Tibial artery (tissue), 4 donors: ENCODE data around the gene TIGD1.

Experiments
- DNase-seq, 2 donors: peaks; one replicate each; pipeline ENCODE4 v3.0.0-alpha.2; 2019
- H3K27ac ChIP-seq, 2 donors: fragments of 200-600 bp; sonication (generic) in 1 of 2; 1 replicate in 1 of 2; 2 replicates in 1 of 2; pipeline ENCODE4 v1.5.1; 2018 to 2019; ENCODE audit warnings: mild to moderate bottlenecking in 1 of 2
- H3K27me3 ChIP-seq, 2 donors: fragments of 200-600 bp; sonication (generic) in 1 of 2; one replicate each; pipeline versions ENCODE4 v1.5.1 to v1.6.0; 2016 to 2019
- H3K36me3 ChIP-seq, 3 donors: fragments of 200-600 bp; sonication (generic) in 2 of 3; one replicate each; pipeline ENCODE4 v1.5.1; 2016 to 2019; ENCODE audit warnings: mild to moderate bottlenecking in 2 of 3
- H3K4me1 ChIP-seq, 4 donors: fragments of 200-600 bp; sonication (generic) in 2 of 4; 1 replicate in 3 of 4; 2 replicates in 1 of 4; pipeline ENCODE4 v1.5.1; 2016 to 2019
- H3K4me3 ChIP-seq, 2 donors: fragments of 200-600 bp; sonication (generic) in 1 of 2; 1 replicate in 1 of 2; 2 replicates in 1 of 2; pipeline ENCODE4 v1.5.1; 2018 to 2019; ENCODE audit warnings: mild to moderate bottlenecking in 2 of 2
- H3K9me3 ChIP-seq, 3 donors: fragments of 200-600 bp; sonication (generic) in 1 of 3; one replicate each; pipeline ENCODE4 v1.5.1; 2016 to 2019
- intact Hi-C: fragments of 100-400 bp; cut with DNase I; formaldehyde crosslinking; loops from one replicate; pipeline ENCODE4 v1.15.0; 2023; ENCODE audit warnings: low total_unique reads
- TF ChIP-seq, protein P1 (sequence below), 2 experiments: fragments of 200-600 bp in 1 of 2; fragments of 450-650 bp in 1 of 2; IDR thresholded peaks; one replicate each; pipeline ENCODE4 v1.5.1; 2017 to 2019; ENCODE audit warnings: antibody characterized with exemption in 2 of 2, mild to moderate bottlenecking in 1 of 2, moderate library complexity in 1 of 2

TIGD1 gene

GRCh38 chr2:232581725-232582124 is 31.4 kb upstream of the TIGD1 start:
- TF ChIP-seq, protein P1, sequence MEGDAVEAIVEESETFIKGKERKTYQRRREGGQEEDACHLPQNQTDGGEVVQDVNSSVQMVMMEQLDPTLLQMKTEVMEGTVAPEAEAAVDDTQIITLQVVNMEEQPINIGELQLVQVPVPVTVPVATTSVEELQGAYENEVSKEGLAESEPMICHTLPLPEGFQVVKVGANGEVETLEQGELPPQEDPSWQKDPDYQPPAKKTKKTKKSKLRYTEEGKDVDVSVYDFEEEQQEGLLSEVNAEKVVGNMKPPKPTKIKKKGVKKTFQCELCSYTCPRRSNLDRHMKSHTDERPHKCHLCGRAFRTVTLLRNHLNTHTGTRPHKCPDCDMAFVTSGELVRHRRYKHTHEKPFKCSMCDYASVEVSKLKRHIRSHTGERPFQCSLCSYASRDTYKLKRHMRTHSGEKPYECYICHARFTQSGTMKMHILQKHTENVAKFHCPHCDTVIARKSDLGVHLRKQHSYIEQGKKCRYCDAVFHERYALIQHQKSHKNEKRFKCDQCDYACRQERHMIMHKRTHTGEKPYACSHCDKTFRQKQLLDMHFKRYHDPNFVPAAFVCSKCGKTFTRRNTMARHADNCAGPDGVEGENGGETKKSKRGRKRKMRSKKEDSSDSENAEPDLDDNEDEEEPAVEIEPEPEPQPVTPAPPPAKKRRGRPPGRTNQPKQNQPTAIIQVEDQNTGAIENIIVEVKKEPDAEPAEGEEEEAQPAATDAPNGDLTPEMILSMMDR (IDR thresholded peaks at IDR 0.05): no peak
- no peak overlapping the region for H3K4me3 ChIP-seq
- no peaks in the 10 kb centered on the region for H3K4me1 ChIP-seq
- H3K27ac ChIP-seq: no peak overlapping the region
- no peaks in the 10 kb centered on the region for H3K27me3 ChIP-seq
- intact Hi-C loops: no loop called here
- H3K36me3 ChIP-seq: peaks cover 34 to 58% (median 51%) of the 10 kb centered on the region in 3 donors
- H3K9me3 ChIP-seq: no peaks in the 10 kb centered on the region
- DNase-seq: no peak

DNA sequence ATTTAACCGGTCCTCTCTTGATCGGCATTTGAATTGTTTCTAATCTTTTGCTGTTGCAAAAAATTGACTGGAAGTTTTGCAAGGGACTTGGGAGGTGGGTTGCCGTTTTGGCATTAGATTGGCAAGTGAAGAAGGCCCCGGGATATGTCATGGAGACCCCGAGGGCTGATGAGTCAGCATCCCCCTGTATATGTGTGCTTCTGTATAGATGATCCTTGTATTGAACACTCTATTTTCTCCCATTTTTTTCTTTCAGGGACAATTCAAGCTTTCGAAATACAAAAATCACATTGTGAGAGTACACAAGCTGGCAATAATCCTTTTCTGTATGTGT is 30.3 kb upstream of the TIGD1 start:
- DNase-seq: no peak
- Histone ChIP-seq H3K4me1 (no peaks in the 10 kb centered on the region), H3K27ac (no peak overlapping the region), H3K4me3 (no peak overlapping the region), H3K27me3 (no peaks in the 10 kb centered on the region), H3K36me3 (peaks cover 34 to 58% (median 54%) of the 10 kb centered on the region in 3 donors), H3K9me3 (no peaks in the 10 kb centered on the region)
- TF ChIP-seq, protein P1 (IDR thresholded peaks at IDR 0.05): no peak
- intact Hi-C loops: no loop called here

- Histone ChIP-seq H3K27ac (no peak overlapping the region), H3K36me3 (peaks cover 35 to 65% (median 60%) of the 10 kb centered on the region in 3 donors), H3K9me3 (no peaks in the 10 kb centered on the region), H3K4me3 (no peak overlapping the region), H3K27me3 (no peaks in the 10 kb centered on the region), H3K4me1 (no peaks in the 10 kb centered on the region)
- intact Hi-C loops: no loop called here
- TF ChIP-seq, protein P1 (IDR thresholded peaks at IDR 0.05): no peak
- no peak for DNase-seq
These were observed 28.3 kb upstream of the TIGD1 start for GRCh38 chr2:232578626-232579025.

DNA sequence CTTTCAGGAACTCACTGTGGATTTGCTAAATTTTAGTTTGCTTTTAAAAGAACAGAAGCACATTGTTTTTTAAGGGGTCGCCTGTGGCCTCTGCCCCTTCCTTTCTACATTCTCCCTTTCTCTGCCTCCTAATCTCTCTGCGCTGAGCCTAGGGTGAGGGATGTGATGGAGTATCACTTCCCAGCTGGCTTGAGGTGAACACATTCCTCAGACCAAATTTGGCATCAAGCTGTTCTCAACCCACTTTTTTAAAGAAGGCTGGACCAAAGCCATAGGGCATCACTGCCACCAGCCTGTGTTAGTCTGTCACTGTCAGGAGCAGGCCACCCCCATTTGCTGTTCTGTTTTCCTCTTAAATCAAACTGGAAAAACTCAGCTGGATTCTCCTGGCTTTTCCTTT is 27.5 kb upstream of the TIGD1 start:
- intact Hi-C loops: no loop called here
- Histone ChIP-seq H3K27ac (no peak overlapping the region), H3K4me1 (no peaks in the 10 kb centered on the region), H3K36me3 (peaks cover 27 to 65% (median 58%) of the 10 kb centered on the region in 3 donors), H3K4me3 (no peak overlapping the region), H3K27me3 (no peaks in the 10 kb centered on the region), H3K9me3 (no peaks in the 10 kb centered on the region)
- TF ChIP-seq, protein P1 (IDR thresholded peaks at IDR 0.05): no peak
- DNase-seq: no peak

DNA sequence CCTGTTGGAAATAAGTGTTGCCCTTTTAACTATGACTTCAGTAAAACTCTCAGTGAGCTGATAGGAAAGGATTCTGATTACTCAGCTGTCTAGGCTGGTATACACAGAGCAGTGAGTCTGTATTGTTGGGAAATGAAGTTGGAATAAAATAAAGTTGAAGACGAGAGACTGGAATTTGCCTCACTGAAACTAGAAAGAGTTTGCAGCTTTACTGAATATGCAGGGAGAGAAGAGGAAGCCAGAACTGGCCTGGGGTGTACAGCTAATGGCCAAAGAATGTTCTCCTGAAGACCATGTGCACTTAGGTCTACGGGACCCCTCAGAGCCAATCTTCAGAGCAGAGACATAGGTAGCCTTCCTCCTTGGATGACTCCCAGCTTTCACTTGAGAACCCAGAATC is 26.6 kb upstream of the TIGD1 start:
- intact Hi-C loops: no loop called here
- TF ChIP-seq, protein P1 (IDR thresholded peaks at IDR 0.05): no peak
- no peaks in the 10 kb centered on the region for H3K9me3 ChIP-seq
- no peak overlapping the region for H3K4me3 ChIP-seq
- no peak overlapping the region for H3K27ac ChIP-seq
- DNase-seq: no peak
- no peaks in the 10 kb centered on the region for H3K4me1 ChIP-seq
- no peaks in the 10 kb centered on the region for H3K27me3 ChIP-seq
- peaks cover 19 to 65% (median 59%) of the 10 kb centered on the region in 3 donors for H3K36me3 ChIP-seq

DNA sequence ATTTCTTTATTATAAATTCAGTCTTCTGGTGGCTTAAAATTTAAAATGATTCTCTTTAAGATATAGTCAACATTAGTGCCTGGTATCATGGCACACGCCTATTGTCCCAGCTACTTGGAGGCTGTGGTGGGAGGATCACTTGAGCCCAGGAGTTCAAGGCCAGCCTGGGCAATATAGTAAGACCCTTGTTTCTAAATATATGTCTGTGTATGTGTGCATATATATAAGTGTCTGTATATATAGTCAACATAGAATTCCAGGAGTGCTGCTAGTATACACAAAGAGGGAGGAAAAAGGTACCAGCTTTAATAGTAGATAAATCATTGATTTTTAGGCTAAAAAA is 25.0 kb upstream of the TIGD1 start:
- intact Hi-C loops: no loop called here
- no peaks in the 10 kb centered on the region for H3K4me1 ChIP-seq
- no peaks in the 10 kb centered on the region for H3K27me3 ChIP-seq
- TF ChIP-seq, protein P1 (IDR thresholded peaks at IDR 0.05): no peak
- no peak for DNase-seq
- H3K4me3 ChIP-seq: no peak overlapping the region
- no peak overlapping the region for H3K27ac ChIP-seq
- peaks cover 8 to 64% (median 59%) of the 10 kb centered on the region in 3 donors for H3K36me3 ChIP-seq
- no peaks in the 10 kb centered on the region for H3K9me3 ChIP-seq
